OCI-LY3 (cell line): ENCODE measurements around the gene SMIM28.

ENCODE experiments used
- H2AFZ ChIP-seq: fragments of 200-600, 300-600 bp; shearing (Covaris generic); 2 replicates; pipeline ENCODE4 v1.6.0; 2014; ENCODE audit warnings: antibody characterized with exemption, low read depth, low read length
- H3K27ac ChIP-seq: fragments of 200-600, 300-600 bp; sonication (generic); 2 replicates; pipeline ENCODE4 v1.5.1; 2014; ENCODE audit warnings: mild to moderate bottlenecking, low read length, moderate library complexity, mixed read lengths
- H3K27me3 ChIP-seq: fragments of 200-600, 300-600 bp; sonication (generic); 2 replicates; pipeline ENCODE4 v1.6.1; 2014; ENCODE audit warnings: low read depth, low read length, mixed read lengths
- H3K36me3 ChIP-seq: fragments of 200-600, 300-600 bp; sonication (generic); replicated peaks from 2 replicates; pipeline ENCODE3; 2014; ENCODE audit warnings: low read depth, low read length, mixed read lengths
- H3K4me1 ChIP-seq: fragments of 300-600, 200-600 bp; sonication (generic); 2 replicates; pipeline ENCODE4 v1.6.1; 2014; ENCODE audit warnings: low read length, mixed read lengths
- H3K4me2 ChIP-seq: fragments of 200-600, 300-600 bp; sonication (generic); 2 replicates; pipeline ENCODE4 v1.6.1; 2014; ENCODE audit warnings: low read length, mixed read lengths
- H3K4me3 ChIP-seq: fragments of 300-600, 200-600 bp; sonication (generic); 2 replicates; pipeline ENCODE4 v1.5.1; 2014; ENCODE audit warnings: antibody characterized with exemption, mild to moderate bottlenecking, low read length, moderate library complexity
- H3K79me2 ChIP-seq: fragments of 300-600, 200-600 bp; shearing (Covaris generic); 2 replicates; pipeline ENCODE4 v1.6.1; 2014; ENCODE audit warnings: mild to moderate bottlenecking, low read length, mixed read lengths
- H3K9ac ChIP-seq: fragments of 300-600, 200-600 bp; shearing (Covaris generic); 2 replicates; pipeline ENCODE4 v1.6.0; 2014; ENCODE audit warnings: mild to moderate bottlenecking, low read length, moderate library complexity
- H3K9me3 ChIP-seq: fragments of 200-600, 300-600 bp; shearing (Covaris generic); 2 replicates; pipeline ENCODE4 v1.6.1; 2014; ENCODE audit warnings: low read length, mixed read lengths; ENCODE audit not compliant: insufficient read depth
- H4K20me1 ChIP-seq: fragments of 200-600, 300-600 bp; sonication (generic); 2 replicates; pipeline ENCODE4 v1.6.1; 2016; ENCODE audit warnings: low read length, mixed read lengths; ENCODE audit not compliant: insufficient read depth
- CTCF ChIP-seq: fragments of 200-600, 300-600 bp; sonication (generic); IDR thresholded peaks from 2 replicates; pipeline ENCODE4 v1.5.1; 2014; ENCODE audit warnings: antibody characterized with exemption, low read length, low read depth
- EZH2phosphoT487 ChIP-seq: fragments of 200-600 bp; shearing (Covaris generic); IDR thresholded peaks from 2 replicates; pipeline ENCODE4 v1.6.1; 2018; ENCODE audit warnings: antibody characterized with exemption, mixed run types, low read depth

SMIM28 gene

GRCh38 chr6:138415125-138415524 lies 37.4 kb downstream of the SMIM28 start:
- no peak overlapping the region for H3K27ac ChIP-seq
- peaks cover 24% of the 10 kb centered on the region for H3K36me3 ChIP-seq
- H4K20me1 ChIP-seq = no peaks in the 10 kb centered on the region
- H3K79me2 ChIP-seq = no peaks in the 10 kb centered on the region
- H2AFZ ChIP-seq = no peak overlapping the region
- TF ChIP-seq EZH2phosphoT487 (no peak), CTCF (no peak)
- no peak overlapping the region for H3K4me2 ChIP-seq
- H3K4me3 ChIP-seq = no peak overlapping the region
- no peak overlapping the region for H3K9ac ChIP-seq
- H3K9me3 ChIP-seq = no peaks in the 10 kb centered on the region
- H3K4me1 ChIP-seq = peaks cover 14% of the 10 kb centered on the region
- no peaks in the 10 kb centered on the region for H3K27me3 ChIP-seq

- H3K79me2 ChIP-seq = no peaks in the 10 kb centered on the region
- H3K9me3 ChIP-seq = no peaks in the 10 kb centered on the region
- H3K9ac ChIP-seq = no peak overlapping the region
- H4K20me1 ChIP-seq = no peaks in the 10 kb centered on the region
- H3K27me3 ChIP-seq = no peaks in the 10 kb centered on the region
- peaks cover 24% of the 10 kb centered on the region for H3K36me3 ChIP-seq
- no peak overlapping the region for H2AFZ ChIP-seq
- H3K4me2 ChIP-seq = no peak overlapping the region
- no peak overlapping the region for H3K27ac ChIP-seq
- no peak overlapping the region for H3K4me3 ChIP-seq
- peaks cover 7% of the 10 kb centered on the region for H3K4me1 ChIP-seq
- TF ChIP-seq CTCF = no peak
- no peak for TF ChIP-seq EZH2phosphoT487
Observed at GRCh38 chr6:138416206-138416605, 38.5 kb downstream of the SMIM28 start.

- no peaks in the 10 kb centered on the region for H3K9me3 ChIP-seq
- TF ChIP-seq EZH2phosphoT487 (no peak), CTCF (no peak)
- H3K27me3 ChIP-seq = no peaks in the 10 kb centered on the region
- no peak overlapping the region for H3K27ac ChIP-seq
- no peak overlapping the region for H3K9ac ChIP-seq
- no peak overlapping the region for H3K4me2 ChIP-seq
- no peaks in the 10 kb centered on the region for H3K79me2 ChIP-seq
- no peaks in the 10 kb centered on the region for H4K20me1 ChIP-seq
- no peak overlapping the region for H3K4me3 ChIP-seq
- no peaks in the 10 kb centered on the region for H3K4me1 ChIP-seq
- peaks cover 18% of the 10 kb centered on the region for H3K36me3 ChIP-seq
- H2AFZ ChIP-seq = no peak overlapping the region
Observed at GRCh38 chr6:138417493-138418117, 39.9 kb downstream of the SMIM28 start.

GRCh38 chr6:138418118-138418742 lies 40.5 kb downstream of the SMIM28 start:
- no peaks in the 10 kb centered on the region for H3K79me2 ChIP-seq
- no peak overlapping the region for H2AFZ ChIP-seq
- H3K9ac ChIP-seq = no peak overlapping the region
- H3K4me3 ChIP-seq = no peak overlapping the region
- no peaks in the 10 kb centered on the region for H3K27me3 ChIP-seq
- TF ChIP-seq CTCF (no peak), EZH2phosphoT487 (no peak)
- no peaks in the 10 kb centered on the region for H3K4me1 ChIP-seq
- H3K4me2 ChIP-seq = no peak overlapping the region
- H4K20me1 ChIP-seq = no peaks in the 10 kb centered on the region
- peaks cover 12% of the 10 kb centered on the region for H3K36me3 ChIP-seq
- H3K27ac ChIP-seq = no peak overlapping the region
- H3K9me3 ChIP-seq = no peaks in the 10 kb centered on the region
